ENCODE measurements around the gene COA6. TPM values are rescaled to one million over a fixed set of nuclear protein-coding genes. Genes with fewer than 3 reads are reported as not detected.

The COA6 gene
- total RNA-seq = 29.9 and 35.1 TPM in 2 replicates

GRCh38 chr1:234373064-234373958, at the start of gene COA6:
TSS of gene COA6 (plus strand) at chr1:234373456. CDS start at chr1:234373467, 11 bp downstream.

Other genes starting within 250 kb of the COA6 start
- gene TARBP1, start 105.7 kb downstream of the COA6 start, total RNA-seq = 36.8 and 37.1 TPM in 2 replicates
- 63.4 and 78.2 TPM in 2 replicates for gene IRF2BP2, start 236.7 kb downstream of the COA6 start, total RNA-seq

Measured in thoracic aorta endothelial cell (primary cell).